ENCODE results near the gene BRMS1.

BRMS1 gene

DNA sequence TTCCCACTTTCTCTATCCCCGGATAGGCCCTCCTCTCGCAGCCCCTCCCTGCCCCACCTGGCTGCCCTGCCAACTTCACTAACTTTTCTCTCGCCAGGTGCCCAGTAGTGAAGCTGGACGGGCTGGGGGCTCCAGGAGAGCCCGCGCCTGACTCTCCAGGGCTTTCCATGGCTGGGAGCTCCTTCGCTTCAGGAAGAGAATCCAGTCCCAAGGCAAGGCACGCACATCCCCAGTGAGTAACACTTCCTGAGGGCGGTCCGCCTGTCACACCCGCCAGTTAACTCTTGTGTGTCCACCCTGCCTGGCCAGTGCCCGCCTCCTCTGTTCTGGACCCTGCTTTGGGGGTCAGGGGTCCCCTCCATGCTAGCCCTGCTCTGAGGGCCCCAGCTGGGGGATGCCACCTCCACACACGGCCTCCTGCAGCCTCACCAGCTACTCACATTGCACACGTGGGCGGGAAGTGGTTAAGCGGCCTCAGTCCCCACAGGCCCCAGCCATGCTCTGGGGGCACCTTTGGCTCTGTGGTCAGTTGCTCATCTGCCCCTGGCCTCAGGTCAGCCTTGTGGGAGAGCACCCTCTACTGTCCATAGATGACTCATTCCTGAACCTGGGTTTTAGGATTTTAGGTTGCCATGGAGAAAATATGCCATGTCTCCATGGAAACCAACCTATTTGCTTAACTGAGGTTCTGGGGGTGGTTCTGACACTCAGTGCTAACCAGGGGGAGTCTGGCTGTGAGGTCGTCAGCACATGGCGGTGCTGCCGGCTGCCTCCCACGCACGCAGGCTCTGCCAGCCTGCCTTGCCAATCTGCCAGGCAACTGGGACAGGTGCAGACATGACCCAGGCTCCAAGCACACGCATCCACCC lies 8.4 kb downstream of the BRMS1 start, which contains the start of gene RIN1:
Gene RIN1 (minus strand): TSS at position 201 of the 869 bp plus-strand sequence. CDS start 32 bp downstream, at position 169.
- peak; percentile 77 for DNase-seq

DNA sequence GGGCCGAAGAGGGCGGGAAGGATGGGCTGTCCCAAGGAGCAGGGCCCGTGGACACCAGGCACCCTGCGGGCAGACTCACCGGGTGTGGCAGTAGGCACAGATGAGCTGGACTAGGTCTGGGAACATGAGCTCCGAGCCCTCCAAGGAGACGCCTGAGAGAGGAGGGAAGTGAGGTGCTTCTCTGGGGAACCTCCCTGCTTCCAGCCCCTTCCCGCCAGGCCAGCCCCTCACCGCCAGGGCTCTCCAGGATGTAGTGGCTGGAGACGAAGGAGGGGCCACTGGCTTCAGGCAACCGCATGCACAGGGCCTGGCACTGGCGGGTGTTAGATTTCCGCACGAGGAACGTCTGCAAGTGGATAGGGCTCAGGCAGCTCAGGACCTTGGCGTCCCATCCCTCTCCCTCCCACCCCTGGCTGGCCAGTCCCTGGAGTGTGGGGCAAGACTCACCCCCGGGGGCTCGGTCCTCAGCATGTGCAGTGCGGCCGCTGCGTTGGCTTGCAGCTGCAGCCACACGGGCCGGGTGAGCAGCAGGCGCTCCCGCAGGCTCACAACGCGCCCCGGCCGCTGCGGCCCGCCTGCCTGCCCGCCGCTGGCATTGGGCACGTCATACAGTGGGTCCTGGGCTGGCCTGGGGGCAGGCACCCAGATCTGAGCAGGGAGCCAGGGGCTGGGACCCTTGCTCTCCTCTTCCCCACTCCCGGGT lies 9.2 kb downstream of the BRMS1 start:
- DNase-seq: no peak

GRCh38 chr11:66334605-66335442 lies 10.1 kb downstream of the BRMS1 start:
- peak; percentile 15 for DNase-seq

DNA sequence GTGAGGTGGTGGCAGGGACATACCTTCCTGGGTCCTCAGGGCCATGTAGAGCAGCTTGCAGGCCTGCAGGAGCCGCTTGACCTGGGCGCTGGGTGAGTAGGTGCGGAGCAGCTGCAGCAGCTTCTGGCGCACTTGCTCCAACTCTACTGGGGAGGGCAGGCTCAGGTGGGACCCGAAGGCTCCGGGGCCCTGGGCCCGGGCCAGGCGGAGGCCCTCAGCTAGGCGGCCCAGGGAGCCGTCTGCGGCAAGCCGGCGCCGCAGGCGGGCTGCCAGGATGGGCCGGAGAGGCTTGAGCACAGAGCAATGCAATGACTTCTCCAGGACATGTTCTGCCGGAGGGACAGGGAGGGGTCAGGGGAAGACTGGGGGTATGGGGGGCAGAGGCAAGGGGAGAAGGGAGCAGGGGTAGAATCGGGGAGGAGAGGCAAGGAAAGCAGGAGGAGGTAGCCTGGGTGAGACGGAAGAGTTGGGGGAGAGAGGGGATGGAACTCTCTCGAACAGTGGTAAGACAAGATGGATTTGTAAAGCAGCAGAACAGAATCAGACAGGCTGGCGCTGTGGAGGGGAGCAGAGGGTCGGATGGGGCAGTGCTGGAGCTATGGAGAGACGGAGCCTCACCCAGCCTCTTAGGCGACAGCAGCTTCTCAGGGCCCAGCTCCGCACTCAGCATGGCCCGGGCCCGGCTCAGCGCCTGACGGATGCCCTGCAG lies 10.9 kb downstream of the BRMS1 start:
- no peak for DNase-seq

DNA sequence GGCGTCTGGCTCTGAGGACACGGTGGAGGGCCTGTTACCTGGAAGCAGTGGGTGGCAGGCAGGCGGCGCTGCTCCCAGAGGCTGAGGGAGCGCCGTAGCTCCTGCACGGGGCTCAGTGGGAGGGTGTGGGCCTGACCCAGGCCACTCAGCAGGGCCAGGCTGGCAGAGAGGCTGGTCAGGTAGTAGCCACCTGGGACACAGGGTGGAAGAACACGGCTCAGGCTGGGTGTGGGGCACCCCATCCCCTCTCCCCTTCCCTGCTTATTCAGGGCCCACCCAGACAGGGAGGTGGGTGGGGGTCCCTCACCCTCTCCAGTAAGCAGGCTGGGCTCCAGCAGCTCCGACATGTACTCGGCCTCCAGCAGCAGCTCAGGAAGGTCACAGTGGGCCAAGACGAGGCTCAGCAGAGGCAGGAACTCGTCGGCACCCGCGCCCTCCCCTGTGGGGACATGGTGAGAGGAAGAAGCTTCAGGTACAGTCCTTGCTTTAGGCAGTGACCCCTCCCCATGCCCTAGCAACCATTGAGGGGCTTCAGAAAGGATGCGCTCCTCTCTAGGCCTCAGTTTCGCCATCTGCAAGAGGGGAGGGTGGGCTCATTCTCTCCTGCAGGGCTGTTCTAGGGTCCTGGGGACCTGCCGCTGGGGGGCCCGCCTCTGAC lies 11.6 kb downstream of the BRMS1 start:
- no peak for DNase-seq

DNA sequence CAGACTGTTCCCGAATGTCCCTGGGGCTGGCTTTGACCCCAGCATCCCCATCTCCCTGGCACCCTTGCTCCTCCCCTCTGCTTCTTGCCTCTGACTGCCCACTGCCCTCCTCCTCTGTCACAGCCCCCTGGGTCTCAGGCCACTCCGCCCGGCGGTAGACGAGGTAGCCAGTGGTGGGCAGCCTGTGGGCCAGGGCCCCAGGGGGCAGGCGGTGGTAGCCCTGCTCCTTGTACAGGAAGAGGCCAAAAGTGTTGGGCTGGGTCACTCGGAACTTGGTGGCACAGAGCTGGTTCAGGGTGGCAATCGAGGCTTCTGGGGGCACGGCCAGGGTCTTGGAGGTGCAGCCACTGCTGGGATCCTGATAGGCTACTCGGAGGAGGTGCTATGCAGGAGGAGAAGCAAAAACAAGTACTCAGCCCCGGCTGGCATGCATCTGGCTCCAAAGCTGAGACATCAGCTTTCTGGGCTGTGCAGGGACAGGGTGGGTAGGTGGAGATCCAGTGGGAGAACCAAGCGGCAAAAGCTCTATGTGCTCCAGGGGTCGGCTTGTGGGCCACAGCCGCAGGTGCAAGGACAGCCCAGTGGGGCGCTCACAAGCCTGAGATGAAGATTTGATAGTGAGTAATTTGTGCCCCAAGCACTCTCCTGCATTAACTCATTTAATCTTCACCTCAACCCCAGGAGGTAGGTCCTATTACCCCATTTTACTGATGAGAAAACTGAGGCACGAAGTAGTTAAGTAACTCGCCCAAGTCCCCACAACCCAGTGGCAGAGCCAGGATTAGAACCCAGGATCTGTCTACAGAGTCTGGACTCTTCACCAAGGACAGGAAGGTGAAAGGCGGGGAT lies 12.3 kb downstream of the BRMS1 start:
- DNase-seq: no peak

- DNase-seq: no peak
These were observed 13.1 kb downstream of the BRMS1 start for GRCh38 chr11:66331542-66332370.

DNA sequence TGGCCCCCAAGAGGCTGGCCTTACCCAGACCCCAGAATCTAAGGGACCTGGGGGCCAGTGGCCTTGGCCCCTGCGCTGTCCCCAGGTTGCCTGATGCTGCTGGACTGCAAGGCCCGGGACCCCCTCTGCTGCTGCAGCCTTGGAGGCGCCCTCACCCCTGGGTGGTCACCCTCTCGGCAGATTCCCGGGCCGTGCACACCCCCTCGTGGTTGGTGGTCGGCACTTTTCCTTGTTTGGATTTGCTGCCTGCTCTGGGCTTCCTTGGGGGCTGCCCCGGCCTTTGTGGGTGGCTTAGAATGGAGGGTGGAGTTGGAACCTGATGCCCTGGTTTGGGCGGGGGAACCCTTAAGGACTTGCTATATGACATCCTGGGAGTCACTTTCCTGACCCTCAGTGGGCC lies 14.0 kb downstream of the BRMS1 start:
- no peak for DNase-seq

- DNase-seq: no peak
These were observed 15.7 kb downstream of the BRMS1 start for GRCh38 chr11:66329165-66329673.

DNA sequence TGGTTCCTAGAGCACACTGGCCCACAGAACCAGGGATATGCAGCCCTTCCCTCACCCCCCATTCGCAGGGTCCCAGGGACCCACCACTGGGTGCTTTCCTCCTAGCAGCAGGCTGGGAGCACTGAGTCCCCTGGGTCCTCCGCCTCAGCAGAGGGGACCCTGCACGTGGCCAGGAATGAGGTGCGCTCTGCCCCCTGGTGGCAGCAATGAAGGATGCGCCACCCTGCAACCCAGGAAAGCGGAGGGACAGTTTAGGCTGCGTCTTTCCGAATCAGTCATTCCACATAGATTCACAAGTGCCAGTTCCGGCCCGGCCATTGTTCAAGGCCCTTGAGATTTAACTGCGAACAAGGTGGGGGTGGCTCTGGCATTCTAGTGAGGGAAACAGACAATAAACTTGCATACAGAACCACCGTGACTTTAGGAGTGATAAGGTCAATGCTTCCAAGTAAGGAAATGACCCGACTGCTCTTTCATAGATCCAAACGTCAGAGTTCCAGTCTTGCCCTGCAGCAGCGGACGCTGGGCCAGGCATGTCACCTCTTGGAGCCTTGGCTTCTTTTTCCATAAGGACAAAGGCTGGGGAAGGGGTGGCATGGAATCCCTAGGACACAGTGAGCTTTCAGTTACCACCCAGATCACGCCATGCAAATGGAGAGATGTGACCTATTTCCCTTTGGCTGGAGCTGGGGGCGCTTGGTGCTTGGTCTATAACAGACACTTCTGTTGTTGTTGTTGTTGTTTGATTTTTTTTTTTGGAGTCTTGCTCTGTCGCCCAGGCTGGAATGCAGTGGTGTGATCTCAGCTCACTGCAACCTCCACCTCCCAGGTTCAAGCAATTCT lies 16.4 kb downstream of the BRMS1 start:
- no peak for DNase-seq

- no peak for DNase-seq
These were observed 16.9 kb downstream of the BRMS1 start for GRCh38 chr11:66328031-66328301.

GRCh38 chr11:66327171-66328030 lies 17.5 kb downstream of the BRMS1 start:
- DNase-seq: no peak

GRCh38 chr11:66326261-66327111 lies 18.4 kb downstream of the BRMS1 start:
- DNase-seq: no peak

DNA sequence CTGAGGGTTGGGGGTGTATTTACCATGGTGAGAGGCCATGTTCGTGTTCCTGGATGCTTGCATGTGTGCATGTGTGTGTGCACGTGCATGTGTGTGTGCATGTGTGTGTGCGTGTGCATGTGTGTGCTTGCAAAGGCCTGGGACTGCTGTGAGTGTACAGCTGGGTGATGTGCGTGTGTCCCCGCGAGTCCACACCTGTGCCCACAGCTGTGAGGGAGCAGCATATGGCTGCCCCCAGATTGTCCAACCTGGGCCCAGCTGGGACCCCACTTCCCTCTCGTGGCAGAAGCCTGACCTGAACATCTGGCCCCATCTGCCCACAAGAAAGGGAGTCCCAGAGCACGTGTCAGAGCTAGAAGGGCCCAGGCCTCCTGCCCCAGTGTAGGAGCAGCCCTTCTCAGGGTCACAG lies 19.6 kb downstream of the BRMS1 start:
- peak; percentile 19 for DNase-seq

DNA sequence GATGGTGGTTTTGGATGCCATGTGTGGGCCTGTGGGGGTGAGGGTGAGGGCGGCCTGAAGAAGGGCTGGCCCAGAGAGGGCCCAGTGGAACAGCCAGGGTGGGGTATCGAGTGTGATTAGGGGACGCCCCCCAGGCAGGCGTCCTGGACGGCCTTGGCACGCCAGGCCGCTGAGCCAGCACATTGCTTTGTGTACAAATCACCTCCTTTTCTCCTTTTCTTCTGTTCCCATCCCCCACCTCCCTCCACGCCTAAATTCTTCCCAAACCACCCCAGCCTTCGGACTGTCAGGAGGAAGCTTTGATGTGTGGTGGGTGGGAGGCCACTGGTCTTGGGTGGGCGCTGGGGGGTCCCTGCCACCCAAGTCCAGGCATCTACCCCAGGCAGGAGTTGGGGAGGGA lies 20.2 kb downstream of the BRMS1 start:
- no peak for DNase-seq

DNA sequence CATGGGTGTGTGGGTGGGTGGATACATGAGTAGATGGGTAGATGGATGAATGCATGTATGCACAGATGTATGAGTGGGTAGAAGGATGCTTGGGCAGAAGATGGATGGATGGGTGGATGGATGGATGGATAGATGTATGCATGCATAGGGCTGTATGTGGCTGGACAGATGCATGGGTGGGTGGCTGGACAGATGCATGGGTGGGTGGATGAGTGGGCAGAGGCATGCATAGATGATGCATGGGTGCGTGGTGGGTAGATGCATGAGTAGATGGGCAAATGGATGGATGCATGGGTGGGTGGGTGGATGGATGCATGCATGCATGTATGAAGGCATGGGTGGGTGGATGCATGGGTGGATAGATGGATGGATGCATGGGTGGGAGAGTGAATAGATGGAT lies 21.2 kb downstream of the BRMS1 start:
- DNase-seq: no peak
